Smooth muscle cell (in vitro differentiated cells): ENCODE data around the gene NYAP2. TPM values are rescaled to one million over a fixed set of nuclear protein-coding genes. Genes with fewer than 3 reads are reported as not detected.
A peak's percentile ranks its signal among the peaks of the same experiment; 100 is the strongest.

Experiments
- DNase-seq: peaks from one replicate; lab custom pipeline; 2025; ENCODE audit not compliant: unreplicated experiment; lab: John Stamatoyannopoulos, UW
- H2AFZ ChIP-seq: fragments of 200-600 bp; sonication (generic); 2 replicates; pipeline ENCODE4 v1.6.0; 2016; ENCODE audit warnings: antibody characterized with exemption, low read depth, mild to moderate bottlenecking
- H3F3A ChIP-seq: fragments of 200-600 bp; sonication (generic); 2 replicates; pipeline ENCODE4 v1.6.0; 2017; ENCODE audit warnings: antibody characterized with exemption, low read depth
- H3K27ac ChIP-seq: fragments of 200-600 bp; sonication (generic); 2 replicates; pipeline ENCODE4 v1.5.1; 2016; ENCODE audit warnings: low read depth, mild to moderate bottlenecking
- H3K27me3 ChIP-seq: fragments of 200-600 bp; sonication (generic); 2 replicates; pipeline ENCODE4 v1.6.1; 2016; ENCODE audit warnings: low read depth, mild to moderate bottlenecking
- H3K36me3 ChIP-seq: fragments of 200-600 bp; sonication (generic); 2 replicates; pipeline ENCODE4 v1.5.1; 2016; ENCODE audit warnings: low read depth
- H3K4me1 ChIP-seq: fragments of 200-600 bp; sonication (generic); 2 replicates; pipeline ENCODE4 v1.5.1; 2016; ENCODE audit warnings: low read depth
- H3K4me2 ChIP-seq: fragments of 200-600 bp; sonication (generic); 2 replicates; pipeline ENCODE4 v1.6.0; 2016; ENCODE audit warnings: mild to moderate bottlenecking
- H3K4me3 ChIP-seq: fragments of 200-600 bp; sonication (generic); 2 replicates; pipeline ENCODE4 v1.5.1; 2016; ENCODE audit warnings: mild to moderate bottlenecking
- H3K79me2 ChIP-seq: fragments of 200-600 bp; sonication (generic); 2 replicates; pipeline ENCODE4 v1.6.0; 2016; ENCODE audit warnings: low read depth, mild to moderate bottlenecking
- H3K9ac ChIP-seq: fragments of 200-600 bp; sonication (generic); 2 replicates; pipeline ENCODE4 v1.6.0; 2016; ENCODE audit warnings: low read depth
- H3K9me3 ChIP-seq: fragments of 200-600 bp; sonication (generic); replicated peaks from 2 replicates; pipeline ENCODE4 v1.5.1; 2016; ENCODE audit warnings: low read depth
- H4K20me1 ChIP-seq: fragments of 200-600 bp; sonication (generic); 2 replicates; pipeline ENCODE4 v1.6.0; 2016; ENCODE audit warnings: low read depth
- WGBS: methylation state at CpG from one replicate; pipeline ENCODE4 v1.1.7; 2016; ENCODE audit warnings: low lambda C conversion rate; 5-methylcytosine and 5-hydroxymethylcytosine counted together
- polyA plus RNA-seq: library from polyadenylated mRNA; unstranded; fragments of >200 nt; fragmentation: Nextera tagmentation; extraction: Ambion mirVana; gene quantifications from 2 replicates; pipeline ENCODE4 v1.2.1, GENCODE V29; 2016
- total RNA-seq: library from RNA; depleted of rRNA; stranded (reverse); fragments of >200 nt; gene quantifications from 2 replicates; pipeline ENCODE4 v1.2.3, GENCODE V29; 2014
- TF ChIP-seq, protein P1 (sequence below): fragments of 200-600 bp; sonication (generic); IDR thresholded peaks from 2 replicates; pipeline ENCODE4 v1.5.1; 2017; ENCODE audit warnings: borderline replicate concordance, mild to moderate bottlenecking, antibody characterized with exemption; ENCODE audit not compliant: insufficient read depth, poor library complexity, severe bottlenecking

The NYAP2 gene
- total and polyA plus RNA-seq, 2 experiments from 2014 or later: not detected

- DNase-seq: no peak
- Histone ChIP-seq H4K20me1 (no peaks in the 10 kb centered on the region), H3K9ac (no peak overlapping the region), H3K9me3 (no peaks in the 10 kb centered on the region), H3F3A (no peaks in the 10 kb centered on the region), H3K79me2 (no peaks in the 10 kb centered on the region), H3K36me3 (no peaks in the 10 kb centered on the region), H2AFZ (no peak overlapping the region), H3K4me1 (no peaks in the 10 kb centered on the region), H3K27me3 (no peaks in the 10 kb centered on the region), H3K4me3 (no peak overlapping the region), H3K4me2 (no peak overlapping the region), H3K27ac (no peak overlapping the region)
- TF ChIP-seq, protein P1, sequence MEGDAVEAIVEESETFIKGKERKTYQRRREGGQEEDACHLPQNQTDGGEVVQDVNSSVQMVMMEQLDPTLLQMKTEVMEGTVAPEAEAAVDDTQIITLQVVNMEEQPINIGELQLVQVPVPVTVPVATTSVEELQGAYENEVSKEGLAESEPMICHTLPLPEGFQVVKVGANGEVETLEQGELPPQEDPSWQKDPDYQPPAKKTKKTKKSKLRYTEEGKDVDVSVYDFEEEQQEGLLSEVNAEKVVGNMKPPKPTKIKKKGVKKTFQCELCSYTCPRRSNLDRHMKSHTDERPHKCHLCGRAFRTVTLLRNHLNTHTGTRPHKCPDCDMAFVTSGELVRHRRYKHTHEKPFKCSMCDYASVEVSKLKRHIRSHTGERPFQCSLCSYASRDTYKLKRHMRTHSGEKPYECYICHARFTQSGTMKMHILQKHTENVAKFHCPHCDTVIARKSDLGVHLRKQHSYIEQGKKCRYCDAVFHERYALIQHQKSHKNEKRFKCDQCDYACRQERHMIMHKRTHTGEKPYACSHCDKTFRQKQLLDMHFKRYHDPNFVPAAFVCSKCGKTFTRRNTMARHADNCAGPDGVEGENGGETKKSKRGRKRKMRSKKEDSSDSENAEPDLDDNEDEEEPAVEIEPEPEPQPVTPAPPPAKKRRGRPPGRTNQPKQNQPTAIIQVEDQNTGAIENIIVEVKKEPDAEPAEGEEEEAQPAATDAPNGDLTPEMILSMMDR: no peak
- 78% methylated on average over 4 of the region's 4 CpGs for WGBS
Observed at GRCh38 chr2:225616372-225616771, 216.9 kb downstream of the NYAP2 start.

- Histone ChIP-seq H3K9me3 (no peaks in the 10 kb centered on the region), H4K20me1 (no peaks in the 10 kb centered on the region), H3K4me1 (no peaks in the 10 kb centered on the region), H3K4me2 (no peak overlapping the region), H2AFZ (no peak overlapping the region), H3K36me3 (no peaks in the 10 kb centered on the region), H3K4me3 (no peak overlapping the region), H3K79me2 (no peaks in the 10 kb centered on the region), H3K27ac (no peak overlapping the region), H3F3A (no peaks in the 10 kb centered on the region), H3K9ac (no peak overlapping the region), H3K27me3 (no peaks in the 10 kb centered on the region)
- DNase-seq: no peak
- WGBS: 93% methylated on average over 2 of the region's 2 CpGs
- TF ChIP-seq, protein P1: no peak
Observed at GRCh38 chr2:225616848-225617247, 217.3 kb downstream of the NYAP2 start.

DNA sequence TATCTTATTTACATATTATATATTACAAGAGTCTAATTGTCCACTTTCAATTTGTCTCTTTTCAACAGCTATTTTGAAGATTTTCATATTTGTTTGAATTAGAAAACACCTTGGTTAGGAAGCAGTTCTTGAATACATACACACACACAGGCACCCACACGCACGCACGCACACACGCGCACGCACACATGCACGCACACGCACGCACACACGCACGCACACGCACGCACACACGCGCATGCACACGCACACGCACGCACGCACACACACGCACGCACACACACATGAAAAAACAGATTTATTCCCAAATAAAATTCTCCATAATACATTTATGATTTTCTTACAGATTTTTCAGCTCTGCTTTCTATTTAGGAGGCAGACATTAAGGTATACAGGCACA, 220.7 kb downstream of the NYAP2 start:
- Histone ChIP-seq H3K4me2 (no peak overlapping the region), H3K9ac (no peak overlapping the region), H3K4me1 (no peaks in the 10 kb centered on the region), H3K4me3 (no peak overlapping the region), H4K20me1 (no peaks in the 10 kb centered on the region), H3K9me3 (no peaks in the 10 kb centered on the region), H3K27me3 (no peaks in the 10 kb centered on the region), H2AFZ (no peak overlapping the region), H3K79me2 (no peaks in the 10 kb centered on the region), H3F3A (no peaks in the 10 kb centered on the region), H3K27ac (no peak overlapping the region), H3K36me3 (no peaks in the 10 kb centered on the region)
- DNase-seq: no peak
- TF ChIP-seq, protein P1: no peak
- WGBS: 91% methylated on average over 21 of the region's 21 CpGs

GRCh38 chr2:225630824-225631533, 231.5 kb downstream of the NYAP2 start:
- no peaks in the 10 kb centered on the region for H3K36me3 ChIP-seq
- H3F3A ChIP-seq: no peaks in the 10 kb centered on the region
- H2AFZ ChIP-seq: peak overlapping the region; percentile 23
- DNase-seq: no peak
- no peak overlapping the region for H3K4me2 ChIP-seq
- H4K20me1 ChIP-seq: no peaks in the 10 kb centered on the region
- H3K4me3 ChIP-seq: no peak overlapping the region
- H3K27me3 ChIP-seq: no peaks in the 10 kb centered on the region
- H3K9ac ChIP-seq: no peak overlapping the region
- H3K9me3 ChIP-seq: no peaks in the 10 kb centered on the region
- TF ChIP-seq, protein P1: no peak
- no peak overlapping the region for H3K27ac ChIP-seq
- 78% methylated on average over 4 of the region's 4 CpGs for WGBS
- H3K4me1 ChIP-seq: no peaks in the 10 kb centered on the region
- H3K79me2 ChIP-seq: no peaks in the 10 kb centered on the region
